GM19193 (cell line): ENCODE measurements around the gene ENO3.

Source experiments
- POLR2A ChIP-seq: IDR thresholded peaks from 4 replicates; pipeline ENCODE4 v1.6.1; 2011; ENCODE audit not compliant: insufficient read depth, insufficient read length; ENCODE audit errors: extremely low read depth

ENO3 gene

DNA sequence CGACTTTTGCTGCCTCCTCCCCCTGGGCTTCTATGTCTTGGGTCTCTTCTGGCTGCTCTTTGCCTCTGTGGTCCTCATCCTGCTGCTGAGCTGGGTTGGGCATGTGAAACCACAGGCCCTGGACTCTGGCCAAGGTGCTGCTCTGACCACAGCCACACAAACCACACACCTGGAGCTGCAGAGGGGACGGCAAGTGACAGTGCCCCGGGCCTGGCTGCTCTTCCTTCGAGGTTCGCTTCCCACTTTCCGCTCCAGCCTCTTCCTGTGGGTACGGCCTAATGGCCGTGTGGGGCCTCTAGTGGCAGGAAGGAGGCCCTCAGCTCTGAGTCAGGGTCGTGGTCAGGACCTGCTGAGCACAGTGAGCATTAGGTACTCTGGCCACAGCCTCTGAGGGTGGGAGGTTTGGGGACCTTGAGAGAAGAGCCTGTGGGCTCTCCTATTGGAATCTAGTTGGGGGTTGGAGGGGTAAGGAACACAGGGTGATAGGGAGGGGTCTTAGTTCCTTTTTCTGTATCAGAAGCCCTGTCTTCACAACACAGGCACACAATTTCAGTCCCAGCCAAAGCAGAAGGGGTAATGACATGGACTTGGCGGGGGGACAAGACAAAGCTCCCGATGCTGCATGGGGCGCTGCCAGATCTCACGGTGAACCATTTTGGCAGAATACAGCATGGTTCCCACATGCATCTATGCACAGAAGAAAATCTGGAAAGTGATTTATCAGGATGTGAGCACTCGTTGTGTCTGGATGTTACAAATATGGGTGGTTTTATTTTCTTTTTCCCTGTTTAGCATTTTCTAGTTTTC lies 16.5 kb upstream of the ENO3 start:
- peak; percentile 22 for TF ChIP-seq POLR2A

- TF ChIP-seq POLR2A, result no peak
These were observed 15.3 kb upstream of the ENO3 start for GRCh38 chr17:4935650-4936049.

DNA sequence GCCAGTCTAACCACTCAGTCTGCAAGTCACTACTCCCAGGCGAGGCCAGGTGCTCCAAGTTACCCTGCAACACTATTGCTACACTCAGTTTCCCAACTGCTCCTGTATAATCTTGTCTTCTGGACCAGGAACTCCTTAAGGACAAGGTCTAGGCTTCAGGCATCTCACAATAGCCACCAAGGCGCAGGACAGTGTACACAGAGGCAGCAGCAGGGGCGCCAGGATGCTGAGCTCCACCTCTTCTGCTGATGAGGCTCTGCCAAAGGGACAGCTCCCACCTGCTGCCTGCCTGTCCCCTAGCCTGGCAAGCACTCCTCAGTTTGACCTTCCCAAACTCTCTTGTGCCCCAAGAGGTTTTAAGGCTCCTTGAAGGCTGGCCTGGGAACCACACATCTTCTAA lies 14.5 kb upstream of the ENO3 start:
- no peak for TF ChIP-seq POLR2A

DNA sequence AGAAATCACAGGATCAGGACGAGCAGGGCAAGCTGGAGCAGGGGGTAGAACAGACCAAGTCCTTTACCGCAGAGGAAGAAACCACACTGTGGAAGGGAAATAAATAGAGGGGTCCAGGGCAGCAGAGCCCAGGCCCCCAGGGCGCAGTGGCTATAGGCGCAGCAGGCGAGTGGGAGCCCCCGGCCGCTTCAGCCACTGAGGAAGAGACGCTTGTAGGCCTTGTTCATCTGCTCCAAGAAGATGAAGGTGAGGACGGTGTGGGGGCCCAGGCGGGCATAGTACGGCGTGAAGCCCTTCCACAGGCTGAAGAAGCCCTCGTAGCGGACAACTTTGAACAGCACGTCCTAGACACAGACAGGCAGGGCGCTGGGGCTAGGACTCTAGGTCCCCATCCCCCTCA lies 13.4 kb upstream of the ENO3 start:
- TF ChIP-seq POLR2A, result no peak

- TF ChIP-seq POLR2A, result no peak
These were observed 12.8 kb upstream of the ENO3 start for GRCh38 chr17:4938069-4938491.

DNA sequence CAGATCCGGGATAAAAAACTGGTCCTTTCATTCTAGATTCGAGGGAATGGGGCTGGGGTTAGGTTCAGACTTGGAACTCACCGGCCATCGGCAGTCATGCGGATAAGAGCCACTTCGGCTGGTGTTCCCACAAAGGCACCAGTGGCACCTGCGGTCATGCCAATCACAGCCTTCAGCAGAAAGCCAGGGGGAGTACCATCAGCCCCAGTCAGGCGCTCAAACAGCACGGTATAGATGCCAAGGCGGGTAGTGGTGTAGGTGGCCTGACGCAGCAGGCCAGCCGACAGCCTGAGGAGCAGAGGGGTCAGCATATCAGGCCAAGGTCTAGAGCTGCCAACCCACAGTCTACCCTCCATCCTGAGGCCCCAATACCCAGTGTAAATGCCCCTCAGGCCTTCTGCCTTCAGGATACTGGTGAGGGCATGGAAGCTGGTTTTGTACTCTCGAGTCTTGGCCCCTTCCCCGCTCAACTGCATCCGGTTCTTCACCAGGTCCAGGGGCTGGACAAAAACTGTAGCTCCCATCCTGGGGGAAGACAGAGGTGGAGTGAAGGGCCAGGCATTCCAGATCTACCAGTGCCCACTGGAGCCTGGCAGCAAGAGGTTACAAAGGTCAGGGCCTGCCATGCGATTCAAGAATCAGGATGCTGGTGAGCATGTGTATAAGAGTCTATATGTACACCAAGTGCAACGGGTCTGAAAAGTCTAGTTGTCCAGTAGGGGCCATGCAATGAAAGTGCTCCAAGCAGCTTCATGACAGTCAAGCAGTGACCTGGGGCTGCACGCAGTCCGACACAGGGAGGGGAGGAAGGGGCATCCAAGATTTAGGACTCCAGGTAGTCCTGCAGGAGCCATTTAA lies 12.0 kb upstream of the ENO3 start:
- no peak for TF ChIP-seq POLR2A

- TF ChIP-seq POLR2A, result no peak
These were observed 11.4 kb upstream of the ENO3 start for GRCh38 chr17:4939546-4939795.

DNA sequence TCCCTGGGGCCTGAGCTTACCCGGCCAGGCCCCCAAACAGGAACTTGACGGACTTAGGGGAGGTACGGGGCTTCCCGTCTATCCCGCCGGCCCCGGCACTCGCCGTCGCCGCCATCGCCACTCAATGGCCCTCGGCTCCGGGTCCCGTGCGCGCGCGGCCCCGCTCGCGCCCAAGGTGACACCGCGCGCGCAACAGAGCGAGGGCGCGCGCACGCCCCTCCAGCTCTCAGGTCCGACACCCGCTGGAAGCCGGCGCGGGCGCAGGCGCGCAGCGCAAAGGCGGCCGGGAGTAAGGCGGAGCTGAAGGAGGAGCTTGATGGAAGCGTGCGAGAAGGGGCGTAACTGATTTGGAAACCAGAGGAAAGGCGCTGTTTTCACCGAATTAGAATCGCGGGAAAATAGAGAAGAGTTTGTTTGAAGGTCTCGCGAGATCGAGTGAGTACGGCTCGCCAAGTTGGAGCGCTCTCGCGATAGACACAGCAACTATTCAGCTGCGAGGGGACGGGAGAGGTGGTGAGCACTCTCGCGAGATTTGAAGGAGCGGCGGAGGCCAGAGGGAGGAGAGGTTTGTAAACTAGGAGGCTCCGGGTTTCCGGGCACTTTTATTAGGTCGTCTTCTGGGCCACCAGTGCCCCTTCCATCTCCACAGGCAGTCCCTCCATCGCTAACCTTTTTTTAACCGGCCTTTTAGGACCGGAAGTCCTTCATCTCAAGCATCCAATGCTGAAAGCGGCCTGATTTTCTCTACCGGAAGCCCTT lies 10.9 kb upstream of the ENO3 start, which contains the start of the genes RNF167 and SLC25A11:
TSS of gene RNF167 (plus strand) at position 473 of the 759 bp plus-strand sequence. CDS start 642 bp downstream, outside the sequence.
TSS of gene SLC25A11 (minus strand) at position 251 of the 759 bp plus-strand sequence. CDS start at position 115, 136 bp downstream.
- TF ChIP-seq POLR2A, result peak; percentile 91

- TF ChIP-seq POLR2A, result peak; percentile 12
These were observed 10.2 kb upstream of the ENO3 start for GRCh38 chr17:4940555-4941318.

GRCh38 chr17:4941319-4941610 lies 9.7 kb upstream of the ENO3 start:
- TF ChIP-seq POLR2A, result no peak

DNA sequence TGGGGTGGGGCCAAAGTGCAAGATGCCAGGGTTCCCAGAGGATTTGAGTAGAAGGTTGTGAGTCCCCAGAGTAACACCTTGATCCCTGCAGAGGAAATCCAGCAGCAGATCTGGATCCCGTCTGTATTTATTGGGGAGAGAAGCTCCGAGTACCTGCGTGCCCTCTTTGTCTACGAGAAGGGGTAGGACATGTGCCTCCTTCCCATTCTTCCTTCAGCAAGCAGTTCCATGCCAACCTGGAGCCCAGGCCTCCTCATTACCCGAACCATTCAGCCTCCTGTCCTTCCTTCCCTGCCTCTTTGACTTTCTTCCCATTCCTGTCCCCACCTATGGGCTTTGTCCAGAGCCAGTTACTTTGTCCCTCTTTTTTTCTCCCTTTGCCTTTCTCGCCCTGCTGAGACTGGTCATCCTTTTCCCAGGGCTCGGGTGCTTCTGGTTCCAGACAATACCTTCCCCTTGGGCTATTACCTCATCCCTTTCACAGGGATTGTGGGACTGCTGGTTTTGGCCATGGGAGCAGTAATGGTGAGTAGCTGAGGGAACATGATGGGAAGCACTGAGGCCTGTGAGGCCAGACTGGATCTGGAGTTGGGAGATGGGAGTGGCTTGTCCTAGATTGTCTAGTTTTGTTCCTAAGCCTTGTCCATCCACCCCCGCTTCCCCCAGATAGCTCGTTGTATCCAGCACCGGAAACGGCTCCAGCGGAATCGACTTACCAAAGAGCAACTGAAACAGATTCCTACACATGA lies 8.0 kb upstream of the ENO3 start:
- TF ChIP-seq POLR2A, result peak; percentile 29

DNA sequence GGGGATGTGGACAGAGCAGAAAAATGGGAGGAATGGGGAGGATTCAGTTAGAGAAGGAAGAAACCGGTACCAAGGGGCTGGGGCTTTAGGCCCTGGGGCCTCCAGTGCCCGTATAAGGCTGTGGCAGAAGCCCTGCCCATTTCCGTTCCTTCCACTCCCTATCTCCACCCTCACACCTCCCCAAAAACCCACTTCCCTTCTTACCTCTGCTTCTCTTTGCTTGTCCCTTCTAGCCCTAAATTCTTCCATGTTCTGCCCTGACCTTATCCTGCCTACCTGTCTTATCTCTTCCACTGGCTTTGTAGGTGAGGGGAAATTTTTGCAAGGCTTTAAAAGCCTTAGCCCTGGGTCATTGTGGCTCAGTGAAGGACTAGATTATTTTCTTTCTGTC lies 6.8 kb upstream of the ENO3 start:
- TF ChIP-seq POLR2A, result peak; percentile 36

DNA sequence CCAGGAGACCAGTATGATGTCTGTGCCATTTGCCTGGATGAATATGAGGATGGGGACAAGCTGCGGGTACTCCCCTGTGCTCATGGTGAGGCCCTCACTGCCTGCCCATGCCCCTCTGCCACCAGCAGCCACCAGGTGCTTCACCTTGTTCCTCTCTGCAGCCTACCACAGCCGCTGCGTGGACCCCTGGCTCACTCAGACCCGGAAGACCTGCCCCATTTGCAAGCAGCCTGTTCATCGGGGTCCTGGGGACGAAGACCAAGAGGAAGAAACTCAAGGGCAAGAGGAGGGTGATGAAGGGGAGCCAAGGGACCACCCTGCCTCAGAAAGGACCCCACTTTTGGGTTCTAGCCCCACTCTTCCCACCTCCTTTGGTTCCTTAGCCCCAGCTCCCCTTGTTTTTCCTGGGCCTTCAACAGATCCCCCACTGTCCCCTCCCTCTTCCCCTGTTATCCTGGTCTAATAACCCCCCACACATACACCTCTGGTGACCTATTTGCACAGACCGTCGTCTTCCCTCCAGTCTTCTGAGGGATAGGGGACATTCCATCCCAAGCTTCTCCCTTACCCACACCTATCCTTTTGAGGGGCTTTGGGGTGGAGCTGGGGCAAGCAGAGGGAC lies 6.3 kb upstream of the ENO3 start:
- peak; percentile 79 for TF ChIP-seq POLR2A
